Upper lobe of left lung (tissue), 6 donors: ENCODE measurements around the gene KRTAP9-3. TPM values are rescaled to one million over a fixed set of nuclear protein-coding genes. Genes with fewer than 3 reads are reported as not detected.
"Not testable (repeated sequence)": the region's sequence is repeated elsewhere in the genome, so short reads cannot be mapped to it uniquely, and the experiment has no call there.

Experiments
- ATAC-seq, 2 donors: fragments of 200-7000 bp; cut with Tn5 transposase; one replicate each; pipeline ENCODE4 v1.9.1; 2022; ENCODE audit warnings: mild to moderate bottlenecking in 2 of 2, moderate library complexity in 2 of 2; ENCODE audit not compliant: low FRiP score in 2 of 2
- DNase-seq, 2 donors: peaks; one replicate each; pipeline ENCODE4 v3.0.0-alpha.2; 2019 to 2020
- H3K27ac ChIP-seq, 4 donors: fragments of 200-600 bp; sonication (generic); one replicate each; pipeline ENCODE4 v1.5.1; 2016 to 2019
- H3K27me3 ChIP-seq, 4 donors: fragments of 200-600 bp; sonication (generic); one replicate each; pipeline ENCODE4 v1.5.1; 2017 to 2019
- H3K36me3 ChIP-seq, 4 donors: fragments of 200-600 bp; sonication (generic); one replicate each; pipeline ENCODE4 v1.5.1; 2016 to 2019
- H3K4me1 ChIP-seq, 4 donors: fragments of 200-600 bp; sonication (generic); one replicate each; pipeline ENCODE4 v1.5.1; 2018 to 2019
- H3K4me3 ChIP-seq, 4 donors: fragments of 200-600 bp; sonication (generic); one replicate each; pipeline ENCODE4 v1.5.1; 2017 to 2019; ENCODE audit warnings: mild to moderate bottlenecking in 2 of 4, moderate library complexity in 1 of 4
- H3K9me3 ChIP-seq, 4 donors: fragments of 200-600 bp; sonication (generic); one replicate each; pipeline ENCODE4 v1.5.1; 2018 to 2019
- EP300 ChIP-seq, 4 donors: sonication (generic); formaldehyde crosslinking; IDR thresholded peaks; one replicate each; pipeline ENCODE4 v1.5.1; 2017; ENCODE audit warnings: antibody characterized with exemption in 4 of 4, control low read depth in 2 of 4
- POLR2A ChIP-seq, 4 donors: fragments of 450-650 bp; IDR thresholded peaks; one replicate each; pipeline ENCODE4 v1.5.1; 2016 to 2017; ENCODE audit warnings: antibody characterized with exemption in 4 of 4, mild to moderate bottlenecking in 2 of 4
- POLR2AphosphoS5 ChIP-seq, 2 donors: sonication (generic); formaldehyde crosslinking; IDR thresholded peaks; one replicate each; pipeline ENCODE4 v1.5.1; 2017; ENCODE audit warnings: antibody characterized with exemption in 2 of 2
- WGBS, 2 donors: methylation state at CpG; one replicate each; pipeline ENCODE4 v1.1.5; 2017 to 2018; 5-methylcytosine and 5-hydroxymethylcytosine counted together
- total RNA-seq, 6 donors: library from RNA; depleted of rRNA in 4 of 6; stranded (reverse); fragments of >200 nt in 4 of 6; gene quantifications; one replicate each; pipeline versions ENCODE4 v1.1.0 to v1.2.1, GENCODE V29; 2016 to 2021
- TF ChIP-seq, protein P1 (sequence below), 6 experiments: fragments of 450-650 bp in 4 of 6; fragments of 200-600 bp in 2 of 6; sonication (generic) in 2 of 6; IDR thresholded peaks; one replicate each; pipeline ENCODE4 v1.5.1; 2016 to 2019; ENCODE audit warnings: antibody characterized with exemption in 6 of 6
- donor health status: DM: no; HTN: no; CAD: no; lungs with moderate emphysema.
- donor health status: DM: no; HTN: yes; CAD: no; lungs with severe emphysema.

KRTAP9-3 gene
- not detected for total RNA-seq

GRCh38 chr17:41232399-41233105 is at the start of gene KRTAP9-3:
KRTAP9-3 (plus strand) TSS chr17:41232449; CDS start chr17:41232502, 53 bp downstream.
- not testable (repeated sequence) for H3K4me3 ChIP-seq, H3K4me1 ChIP-seq, H3K36me3 ChIP-seq, ATAC-seq, H3K27ac ChIP-seq, H3K9me3 ChIP-seq, H3K27me3 ChIP-seq
- WGBS, 2 donors, result 75 to 90% methylated on average over 1 of the region's 1 CpG
- peak in 1 of 2 donors; percentile 48 for DNase-seq

DNA sequence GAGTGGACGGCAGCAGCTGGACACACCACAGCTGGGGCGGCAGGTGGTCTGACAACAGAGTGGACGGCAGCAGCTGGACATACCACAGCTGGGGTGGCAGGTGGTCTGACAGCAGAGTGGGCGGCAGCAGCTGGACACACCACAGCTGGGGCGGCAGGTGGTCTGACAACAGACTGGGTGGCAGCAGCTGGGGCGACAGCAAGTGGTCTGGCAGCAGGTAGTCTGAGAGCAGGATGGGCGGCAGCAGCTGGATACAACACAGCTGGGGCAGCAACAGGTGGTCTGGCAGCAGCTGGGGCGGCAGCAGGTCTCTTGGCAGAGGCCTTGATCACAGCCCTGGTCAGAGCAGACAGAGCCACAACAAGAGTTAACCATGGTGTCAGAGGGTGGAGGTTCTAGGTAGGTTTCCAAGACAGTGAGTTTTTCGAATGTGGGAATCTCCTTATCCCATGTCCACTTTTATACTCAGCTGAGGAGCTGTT is 47.7 kb upstream of the KRTAP9-3 start, which contains the start of gene KRTAP4-1:
Gene KRTAP4-1 (minus strand): TSS at position 432 of the 482 bp plus-strand sequence. CDS start 57 bp downstream, at position 375.
- H3K4me1 ChIP-seq, result no peaks in the 10 kb centered on the region
- H3K27me3 ChIP-seq, result no peaks in the 10 kb centered on the region
- no peaks in the 10 kb centered on the region for H3K36me3 ChIP-seq
- no peak within 1 kb of the TSS for H3K27ac ChIP-seq
- no peaks in the 10 kb centered on the region for H3K9me3 ChIP-seq
- WGBS, 2 donors, result 51 to 63% methylated on average over 3 to 7 of the region's 9 CpGs
- DNase-seq (peak in 1 of 2 donors; percentile 65), ATAC-seq (no peak)
- no peak within 1 kb of the TSS for H3K4me3 ChIP-seq
- TF ChIP-seq, protein P1, sequence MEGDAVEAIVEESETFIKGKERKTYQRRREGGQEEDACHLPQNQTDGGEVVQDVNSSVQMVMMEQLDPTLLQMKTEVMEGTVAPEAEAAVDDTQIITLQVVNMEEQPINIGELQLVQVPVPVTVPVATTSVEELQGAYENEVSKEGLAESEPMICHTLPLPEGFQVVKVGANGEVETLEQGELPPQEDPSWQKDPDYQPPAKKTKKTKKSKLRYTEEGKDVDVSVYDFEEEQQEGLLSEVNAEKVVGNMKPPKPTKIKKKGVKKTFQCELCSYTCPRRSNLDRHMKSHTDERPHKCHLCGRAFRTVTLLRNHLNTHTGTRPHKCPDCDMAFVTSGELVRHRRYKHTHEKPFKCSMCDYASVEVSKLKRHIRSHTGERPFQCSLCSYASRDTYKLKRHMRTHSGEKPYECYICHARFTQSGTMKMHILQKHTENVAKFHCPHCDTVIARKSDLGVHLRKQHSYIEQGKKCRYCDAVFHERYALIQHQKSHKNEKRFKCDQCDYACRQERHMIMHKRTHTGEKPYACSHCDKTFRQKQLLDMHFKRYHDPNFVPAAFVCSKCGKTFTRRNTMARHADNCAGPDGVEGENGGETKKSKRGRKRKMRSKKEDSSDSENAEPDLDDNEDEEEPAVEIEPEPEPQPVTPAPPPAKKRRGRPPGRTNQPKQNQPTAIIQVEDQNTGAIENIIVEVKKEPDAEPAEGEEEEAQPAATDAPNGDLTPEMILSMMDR (IDR thresholded peaks at IDR 0.05), result no peak
- TF ChIP-seq EP300 (IDR thresholded peaks at IDR 0.05), result no peak
- no peak for TF ChIP-seq POLR2A (IDR thresholded peaks at IDR 0.05)
- TF ChIP-seq POLR2AphosphoS5 (IDR thresholded peaks at IDR 0.05), result no peak

- Histone ChIP-seq H3K4me1 (no peaks in the 10 kb centered on the region), H3K36me3 (no peaks in the 10 kb centered on the region), H3K27me3 (no peaks in the 10 kb centered on the region), H3K4me3 (no peak overlapping the region), H3K27ac (no peak overlapping the region), H3K9me3 (no peaks in the 10 kb centered on the region)
- TF ChIP-seq POLR2AphosphoS5 (IDR thresholded peaks at IDR 0.05) (no peak), EP300 (IDR thresholded peaks at IDR 0.05) (no peak), POLR2A (IDR thresholded peaks at IDR 0.05) (no peak)
- TF ChIP-seq, protein P1 (IDR thresholded peaks at IDR 0.05), result no peak
- no peak for DNase-seq
- ATAC-seq, result no peak
- WGBS, 2 donors, result 56 to 57% methylated on average over 1 of the region's 1 CpG
These were observed 47.2 kb upstream of the KRTAP9-3 start for GRCh38 chr17:41185001-41185400.

GRCh38 chr17:41186872-41187271 is 45.4 kb upstream of the KRTAP9-3 start:
- ATAC-seq (no peak), DNase-seq (peak in 1 of 2 donors; percentile 10)
- no peaks in the 10 kb centered on the region for H3K36me3 ChIP-seq
- H3K9me3 ChIP-seq, result no peaks in the 10 kb centered on the region
- TF ChIP-seq POLR2AphosphoS5 (IDR thresholded peaks at IDR 0.05) (no peak), POLR2A (IDR thresholded peaks at IDR 0.05) (no peak), EP300 (IDR thresholded peaks at IDR 0.05) (no peak)
- TF ChIP-seq, protein P1 (IDR thresholded peaks at IDR 0.05), result no peak
- H3K4me3 ChIP-seq, result no peak overlapping the region
- no peaks in the 10 kb centered on the region for H3K4me1 ChIP-seq
- no peaks in the 10 kb centered on the region for H3K27me3 ChIP-seq
- WGBS, 2 donors, result 83 to 96% methylated on average over 2 of the region's 2 CpGs
- no peak overlapping the region for H3K27ac ChIP-seq

DNA sequence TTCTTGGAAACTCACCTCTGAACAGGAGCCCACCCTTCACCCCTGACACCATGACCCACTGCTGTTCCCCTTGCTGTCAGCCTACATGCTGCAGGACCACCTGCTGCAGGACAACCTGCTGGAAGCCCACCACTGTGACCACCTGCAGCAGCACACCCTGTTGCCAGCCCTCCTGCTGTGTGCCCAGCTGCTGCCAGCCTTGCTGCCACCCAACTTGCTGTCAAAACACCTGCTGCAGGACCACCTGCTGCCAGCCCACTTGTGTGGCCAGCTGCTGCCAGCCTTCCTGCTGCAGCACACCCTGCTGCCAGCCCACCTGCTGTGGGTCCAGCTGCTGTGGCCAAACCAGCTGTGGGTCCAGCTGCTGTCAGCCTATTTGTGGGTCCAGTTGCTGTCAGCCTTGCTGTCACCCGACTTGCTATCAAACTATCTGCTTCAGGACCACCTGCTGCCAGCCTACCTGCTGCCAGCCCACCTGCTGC is 42.4 kb upstream of the KRTAP9-3 start, which contains the start of gene KRTAP9-1:
Gene KRTAP9-1 (plus strand): TSS at position 51 of the 482 bp plus-strand sequence. CDS start 0 bp downstream, at position 51.
- not testable (repeated sequence) for H3K27me3 ChIP-seq, H3K36me3 ChIP-seq, ATAC-seq, H3K9me3 ChIP-seq, H3K27ac ChIP-seq, H3K4me1 ChIP-seq, H3K4me3 ChIP-seq
- DNase-seq, result peak in 1 of 2 donors; percentile 62
- WGBS, 2 donors, result 50% methylated on average over 1 of the region's 1 CpG; no CpG with 5 or more reads in 1 of the 2 donors
